ENCODE results near the gene MGAT4A. TPM values are rescaled to one million over a fixed set of nuclear protein-coding genes. Genes with fewer than 3 reads are reported as not detected.

Gene MGAT4A
- total and polyA plus RNA-seq, 10 of the 15 experiments (the other 5 are each of a cell fraction or from before 2014, with no cell fraction given): 4.3 to 23.4 (median 13.6) TPM

- Histone ChIP-seq H3K4me2 (ENCODE audit: control insufficient read depth, insufficient read depth) (no peak overlapping the region), H3K27me3 (replicated peaks in 1 of 2; ENCODE audit: control insufficient read depth in 2 of 2, insufficient read depth in 2 of 2, low read length in 1 of 2) (no peaks in the 10 kb centered on the region; a peak in 1 of 4 replicates), H3K9me3 (replicated peaks; ENCODE audit: control insufficient read depth, insufficient read depth, low read length) (no peaks in the 10 kb centered on the region), H4K20me1 (ENCODE audit: control insufficient read depth, insufficient read depth) (no peaks in the 10 kb centered on the region), H3K27ac (ENCODE audit: control insufficient read depth, insufficient read depth) (no peak overlapping the region), H3K36me3 (ENCODE audit: control insufficient read depth in 2 of 2, insufficient read depth in 2 of 2, low read length in 1 of 2) (no peaks in the 10 kb centered on the region; a peak in 1 of 4 replicates), H2AFZ (ENCODE audit: control insufficient read depth, low read depth, low read length) (no peak overlapping the region), H3K4me3 (no peak overlapping the region), H3K4me1 (ENCODE audit: control insufficient read depth, insufficient read depth, low read length) (no peaks in the 10 kb centered on the region), H3K79me2 (ENCODE audit: control insufficient read depth, insufficient read depth, low read length) (no peaks in the 10 kb centered on the region), H3K9ac (ENCODE audit: control insufficient read depth, insufficient read depth, low read length) (no peak overlapping the region)
- POLR2A ChIA-PET: interaction anchor here (0.9 kb wide), 1 partner anchor 15 kb away, joined by 3 read pairs; no protein-coding TSS in a partner anchor
- 40% methylated on average over 3 of the region's 3 CpGs for WGBS (ENCODE audit: insufficient coverage, insufficient replicate concordance, low lambda C conversion rate, missing lambda C conversion rate)
- in situ Hi-C loops (cut with MboI) (no loop called here), intact Hi-C loops (cut with micrococcal nuclease; ENCODE audit: unreplicated experiment) (no loop called here)
- CTCF ChIA-PET: no interaction called here
- BruUV-seq (replicated peaks): no TSS peak
- TF ChIP-seq POLR2AphosphoS5 (IDR thresholded peaks at IDR 0.05; ENCODE audit: low read length) (no peak), CBX5 (IDR thresholded peaks at IDR 0.05; ENCODE audit: low read depth) (no peak), MYC (IDR thresholded peaks at IDR 0.05; ENCODE audit: insufficient read depth, insufficient read length, insufficient replicate concordance, low read length, severe bottlenecking) (no peak), RELA (IDR thresholded peaks at IDR 0.05; ENCODE audit: borderline replicate concordance, partially characterized antibody) (no peak), IRF5 (IDR thresholded peaks at IDR 0.05; ENCODE audit: borderline replicate concordance) (no peak)
- ATAC-seq: no peak
- SMC1A ChIA-PET (ENCODE audit: uncharacterized antibody, unreplicated experiment): interaction anchor here (1.1 to 2.4 kb wide), 3 partner anchors 13 to 204 kb away, joined by 3 to 5 read pairs (median 4); no protein-coding TSS in a partner anchor
- no peak for FAIRE-seq
- RAD21 ChIA-PET (ENCODE audit: unreplicated experiment): no interaction called here
- DNase-seq (ENCODE audit: low read depth, low spot score): no peak
Measured at GRCh38 chr2:98632351-98632750, 98.6 kb downstream of the MGAT4A start.

- ChIA-PET POLR2A (no interaction called here), RAD21 (ENCODE audit: unreplicated experiment) (no interaction called here), CTCF (interaction anchor here (0.7 kb wide), 1 partner anchor 239 kb away, joined by 3 read pairs; no protein-coding TSS in a partner anchor), SMC1A (ENCODE audit: uncharacterized antibody, unreplicated experiment) (no interaction called here)
- in situ Hi-C loops (cut with MboI) (no loop called here), intact Hi-C loops (cut with micrococcal nuclease; ENCODE audit: unreplicated experiment) (no loop called here)
- TF ChIP-seq, protein P1, sequence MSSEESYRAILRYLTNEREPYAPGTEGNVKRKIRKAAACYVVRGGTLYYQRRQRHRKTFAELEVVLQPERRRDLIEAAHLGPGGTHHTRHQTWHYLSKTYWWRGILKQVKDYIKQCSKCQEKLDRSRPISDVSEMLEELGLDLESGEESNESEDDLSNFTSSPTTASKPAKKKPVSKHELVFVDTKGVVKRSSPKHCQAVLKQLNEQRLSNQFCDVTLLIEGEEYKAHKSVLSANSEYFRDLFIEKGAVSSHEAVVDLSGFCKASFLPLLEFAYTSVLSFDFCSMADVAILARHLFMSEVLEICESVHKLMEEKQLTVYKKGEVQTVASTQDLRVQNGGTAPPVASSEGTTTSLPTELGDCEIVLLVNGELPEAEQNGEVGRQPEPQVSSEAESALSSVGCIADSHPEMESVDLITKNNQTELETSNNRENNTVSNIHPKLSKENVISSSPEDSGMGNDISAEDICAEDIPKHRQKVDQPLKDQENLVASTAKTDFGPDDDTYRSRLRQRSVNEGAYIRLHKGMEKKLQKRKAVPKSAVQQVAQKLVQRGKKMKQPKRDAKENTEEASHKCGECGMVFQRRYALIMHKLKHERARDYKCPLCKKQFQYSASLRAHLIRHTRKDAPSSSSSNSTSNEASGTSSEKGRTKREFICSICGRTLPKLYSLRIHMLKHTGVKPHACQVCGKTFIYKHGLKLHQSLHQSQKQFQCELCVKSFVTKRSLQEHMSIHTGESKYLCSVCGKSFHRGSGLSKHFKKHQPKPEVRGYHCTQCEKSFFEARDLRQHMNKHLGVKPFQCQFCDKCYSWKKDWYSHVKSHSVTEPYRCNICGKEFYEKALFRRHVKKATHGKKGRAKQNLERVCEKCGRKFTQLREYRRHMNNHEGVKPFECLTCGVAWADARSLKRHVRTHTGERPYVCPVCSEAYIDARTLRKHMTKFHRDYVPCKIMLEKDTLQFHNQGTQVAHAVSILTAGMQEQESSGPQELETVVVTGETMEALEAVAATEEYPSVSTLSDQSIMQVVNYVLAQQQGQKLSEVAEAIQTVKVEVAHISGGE (CRISPR knock-in tag; IDR thresholded peaks at IDR 0.05): no peak
- TF ChIP-seq PAX5 (IDR thresholded peaks at IDR 0.05; ENCODE audit: borderline replicate concordance, low read depth, low read length) (peak; percentile 62; the same call in 1 of the 2 replicates), CHD4 (IDR thresholded peaks at IDR 0.05) (no peak), KDM1A (IDR thresholded peaks at IDR 0.05; ENCODE audit: borderline replicate concordance) (no peak)
- TF ChIP-seq, protein P2, sequence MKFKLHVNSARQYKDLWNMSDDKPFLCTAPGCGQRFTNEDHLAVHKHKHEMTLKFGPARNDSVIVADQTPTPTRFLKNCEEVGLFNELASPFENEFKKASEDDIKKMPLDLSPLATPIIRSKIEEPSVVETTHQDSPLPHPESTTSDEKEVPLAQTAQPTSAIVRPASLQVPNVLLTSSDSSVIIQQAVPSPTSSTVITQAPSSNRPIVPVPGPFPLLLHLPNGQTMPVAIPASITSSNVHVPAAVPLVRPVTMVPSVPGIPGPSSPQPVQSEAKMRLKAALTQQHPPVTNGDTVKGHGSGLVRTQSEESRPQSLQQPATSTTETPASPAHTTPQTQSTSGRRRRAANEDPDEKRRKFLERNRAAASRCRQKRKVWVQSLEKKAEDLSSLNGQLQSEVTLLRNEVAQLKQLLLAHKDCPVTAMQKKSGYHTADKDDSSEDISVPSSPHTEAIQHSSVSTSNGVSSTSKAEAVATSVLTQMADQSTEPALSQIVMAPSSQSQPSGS (IDR thresholded peaks at IDR 0.05; ENCODE audit: low read length): no peak
- Histone ChIP-seq H3K4me2 (ENCODE audit: control insufficient read depth, insufficient read depth) (no peak overlapping the region), H3K36me3 (ENCODE audit: control insufficient read depth in 2 of 2, insufficient read depth in 2 of 2, low read length in 1 of 2) (peaks cover 0 to 2% of the 10 kb centered on the region in 2 experiments; a peak in 1 of 4 replicates), H2AFZ (ENCODE audit: control insufficient read depth, low read depth, low read length) (no peak overlapping the region), H3K27ac (ENCODE audit: control insufficient read depth, insufficient read depth) (no peak overlapping the region), H3K4me3 (no peak overlapping the region), H3K9me3 (replicated peaks; ENCODE audit: control insufficient read depth, insufficient read depth, low read length) (no peaks in the 10 kb centered on the region), H4K20me1 (ENCODE audit: control insufficient read depth, insufficient read depth) (no peaks in the 10 kb centered on the region), H3K27me3 (replicated peaks in 1 of 2; ENCODE audit: control insufficient read depth in 2 of 2, insufficient read depth in 2 of 2, low read length in 1 of 2) (no peaks in the 10 kb centered on the region; a peak in 1 of 4 replicates), H3K4me1 (ENCODE audit: control insufficient read depth, insufficient read depth, low read length) (no peaks in the 10 kb centered on the region), H3K9ac (ENCODE audit: control insufficient read depth, insufficient read depth, low read length) (no peak overlapping the region), H3K79me2 (ENCODE audit: control insufficient read depth, insufficient read depth, low read length) (no peaks in the 10 kb centered on the region)
- ATAC-seq (peak; percentile 88), FAIRE-seq (no peak), DNase-seq (ENCODE audit: low read depth, low spot score) (no peak)
- no TSS peak for BruUV-seq (replicated peaks)
- 49% methylated on average over 4 of the region's 5 CpGs for WGBS (ENCODE audit: insufficient coverage, insufficient replicate concordance, low lambda C conversion rate, missing lambda C conversion rate)
Measured at GRCh38 chr2:98623657-98624056, 107.3 kb downstream of the MGAT4A start.

All from GM12878 (cell line).